Activated CD8-positive, alpha-beta memory T cell treated with anti-CD3 and anti-CD28 coated beads, Interleukin-2, amount 10 ng/mL, durations not matched to agents 7 days and 5 days (primary cell): ENCODE data around the gene TSPOAP1. TPM values are rescaled to one million over a fixed set of nuclear protein-coding genes. Genes with fewer than 3 reads are reported as not detected.

Source experiments
- ATAC-seq: fragments of 150-1000 bp; cut with Tn5 transposase; one replicate; pipeline ENCODE4 v1.10.0; 2021; ENCODE audit warnings: moderate library complexity
- CTCF ChIA-PET: fragments of 350-600 bp; sonication (Branson Sonifier 250); formaldehyde crosslinking; loops from one replicate; lab custom pipeline; 2021; ENCODE audit warnings: antibody characterized with exemption; lab: Charles Lee
- DNase-seq: peaks from one replicate; pipeline ENCODE4 v3.0.0-alpha.2; 2020
- H3K27ac Mint-ChIP-seq: one replicate; pipeline ENCODE4 v1.8.0; 2021; ENCODE audit warnings: mild to moderate bottlenecking, mixed read lengths
- H3K27me3 Mint-ChIP-seq: one replicate; pipeline ENCODE4 v1.8.0; 2021; ENCODE audit warnings: mixed read lengths
- H3K36me3 Mint-ChIP-seq: one replicate; pipeline ENCODE4 v1.8.0; 2021; ENCODE audit warnings: mild to moderate bottlenecking, mixed read lengths
- H3K4me1 Mint-ChIP-seq: one replicate; pipeline ENCODE4 v1.8.0; 2021; ENCODE audit warnings: mixed read lengths
- H3K4me3 Mint-ChIP-seq: one replicate; pipeline ENCODE4 v1.8.0; 2021; ENCODE audit warnings: mild to moderate bottlenecking, moderate library complexity, mixed read lengths
- H3K9me3 Mint-ChIP-seq: one replicate; pipeline ENCODE4 v1.8.0; 2022; ENCODE audit warnings: low read depth, mixed read lengths
- total RNA-seq, 2 experiments: library from RNA; stranded (reverse); gene quantifications; one replicate each; pipeline ENCODE4 v1.2.3, GENCODE V29; 2021

Gene TSPOAP1
- total RNA-seq, 2 experiments from 2014 or later, result 25.6 to 66.3 TPM

DNA sequence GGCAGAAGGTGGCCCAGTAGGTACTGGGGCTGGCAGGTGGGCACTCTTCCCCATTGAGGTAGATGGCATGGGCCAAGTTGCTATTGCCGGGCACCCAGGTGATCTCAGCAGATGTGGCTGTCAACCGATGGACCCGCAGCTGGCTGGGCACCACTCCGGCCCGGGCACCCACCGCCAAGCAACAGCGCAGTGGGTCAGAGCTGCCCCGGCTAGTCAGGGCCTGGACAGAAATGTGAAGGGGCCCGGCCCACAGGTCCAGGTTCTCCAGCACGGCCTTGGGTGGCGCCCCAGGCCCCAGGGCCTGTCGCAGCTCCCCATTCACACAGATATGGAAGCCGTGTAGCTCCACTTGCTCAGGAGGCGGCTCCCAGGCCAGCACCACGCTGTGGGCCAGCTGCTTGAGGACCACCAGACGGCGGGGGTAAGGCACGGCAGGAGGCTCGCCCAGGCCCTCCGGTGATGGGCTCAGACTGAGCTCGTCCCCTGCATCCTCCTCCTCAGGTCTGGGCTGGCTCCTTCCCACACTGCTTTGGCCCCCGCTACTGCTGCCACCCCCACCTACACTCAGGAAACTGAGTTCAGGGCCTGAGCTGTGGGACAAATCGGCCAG lies 16.5 kb downstream of the TSPOAP1 start:
- DNase-seq, result peak; percentile 36
- H3K4me1 Mint-ChIP-seq, result no peaks in the 10 kb centered on the region
- H3K27me3 Mint-ChIP-seq, result no peaks in the 10 kb centered on the region
- no peaks in the 10 kb centered on the region for H3K9me3 Mint-ChIP-seq
- H3K4me3 Mint-ChIP-seq, result no peak overlapping the region
- no peak for ATAC-seq
- H3K27ac Mint-ChIP-seq, result no peak overlapping the region
- H3K36me3 Mint-ChIP-seq, result peaks cover 2% of the 10 kb centered on the region
- CTCF ChIA-PET, result interaction anchor here (1.1 to 8.1 kb wide), 2 partner anchors 30 to 127 kb away, joined by 4 to 136 read pairs; no protein-coding TSS in a partner anchor

DNA sequence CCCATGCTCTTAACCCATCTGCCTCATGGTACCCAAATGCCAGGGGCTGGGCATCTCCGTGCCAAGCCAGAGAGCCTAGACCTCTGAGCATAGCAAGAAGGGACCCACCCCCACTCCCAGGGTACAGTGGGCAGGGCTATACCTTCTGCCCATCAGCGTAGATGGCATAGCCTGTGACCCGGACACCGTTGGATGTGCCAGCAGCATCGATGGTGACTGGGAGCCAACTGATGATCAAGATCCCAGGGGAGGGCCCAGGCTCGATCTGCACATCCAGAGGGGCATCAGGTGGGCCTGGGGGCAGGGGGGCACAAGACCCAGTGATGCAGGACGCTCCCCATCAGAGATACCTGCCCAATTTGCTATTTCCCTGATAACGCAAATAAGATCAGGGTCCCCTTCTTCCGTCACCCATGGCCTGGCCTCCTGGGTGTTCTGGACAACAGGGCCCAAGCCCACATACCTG lies 17.1 kb downstream of the TSPOAP1 start:
- Mint-ChIP-seq H3K36me3 (peaks cover 2% of the 10 kb centered on the region), H3K4me1 (no peaks in the 10 kb centered on the region), H3K9me3 (no peaks in the 10 kb centered on the region), H3K27ac (no peak overlapping the region), H3K27me3 (no peaks in the 10 kb centered on the region), H3K4me3 (no peak overlapping the region)
- DNase-seq (peak; percentile 34), ATAC-seq (no peak)
- CTCF ChIA-PET, result interaction anchor here (8.1 kb wide), 1 partner anchor 31 kb away, joined by 136 read pairs; no protein-coding TSS in a partner anchor

DNA sequence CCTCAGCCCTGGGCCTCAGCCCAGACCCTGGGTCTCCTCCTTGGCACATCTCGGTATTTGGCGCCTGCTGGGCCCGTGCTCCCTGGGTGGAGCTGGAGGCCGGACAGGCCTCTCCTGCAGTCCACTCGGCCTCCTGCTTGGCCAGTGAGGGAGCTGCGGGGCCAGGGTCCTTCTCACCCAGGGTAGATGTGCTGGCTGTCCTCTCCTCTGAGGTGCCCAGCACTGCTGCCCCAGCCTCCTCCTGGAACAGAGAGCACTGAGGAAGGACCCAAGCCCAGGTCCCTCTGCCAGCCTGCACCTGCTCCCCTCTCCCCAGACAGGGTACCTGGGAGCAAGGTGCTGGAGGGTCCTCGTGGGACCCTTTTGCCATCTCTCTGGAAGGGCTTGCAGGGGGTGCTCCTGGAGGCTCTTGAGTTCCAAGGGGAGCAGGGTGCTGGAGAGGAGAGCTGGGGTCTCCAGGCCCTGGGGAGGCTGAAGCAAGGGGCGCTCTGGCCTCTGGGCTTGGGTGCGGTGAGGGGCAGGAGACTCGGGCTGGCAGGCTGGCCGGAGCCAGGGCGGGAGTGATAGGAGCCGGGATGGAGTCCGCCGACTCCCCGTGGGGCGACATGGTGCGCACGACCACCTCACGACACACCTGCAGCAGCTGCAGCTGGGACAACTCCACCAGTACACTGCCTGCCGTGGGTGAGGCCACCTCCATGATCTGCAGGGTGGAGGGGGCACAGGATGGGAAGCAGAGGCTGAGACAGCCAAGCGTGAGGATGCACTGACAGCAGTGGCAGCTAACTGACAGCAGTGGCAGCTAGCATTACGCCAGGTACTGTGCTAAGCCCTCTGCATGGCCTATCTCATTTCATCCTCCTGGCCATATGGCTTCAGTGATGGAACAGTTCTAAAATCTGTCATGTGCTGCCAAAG lies 17.8 kb downstream of the TSPOAP1 start:
- Mint-ChIP-seq H3K4me1 (no peaks in the 10 kb centered on the region), H3K27me3 (no peaks in the 10 kb centered on the region), H3K36me3 (peaks cover 2% of the 10 kb centered on the region), H3K9me3 (no peaks in the 10 kb centered on the region), H3K4me3 (no peak overlapping the region), H3K27ac (no peak overlapping the region)
- ATAC-seq (no peak), DNase-seq (peak; percentile 37)
- CTCF ChIA-PET, result no interaction called here

DNA sequence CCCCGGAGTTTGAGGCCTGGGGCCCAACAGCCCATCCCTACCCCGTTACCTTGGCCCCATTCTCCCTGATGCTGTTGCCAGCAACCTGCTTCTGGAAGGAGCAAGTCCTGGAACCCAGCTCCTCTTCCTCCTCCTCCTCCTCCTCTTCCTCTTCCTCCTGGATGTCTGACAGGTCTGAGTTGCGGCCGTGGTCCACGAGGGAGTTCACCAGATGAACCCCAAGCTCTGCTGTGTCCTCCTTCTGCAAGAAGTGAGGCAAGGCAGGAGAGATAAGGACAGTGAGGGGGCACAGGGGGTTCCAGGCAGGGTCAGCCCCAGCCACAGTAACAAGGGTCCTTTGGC lies 18.7 kb downstream of the TSPOAP1 start:
- Mint-ChIP-seq H3K36me3 (peaks cover 2% of the 10 kb centered on the region), H3K4me3 (no peak overlapping the region), H3K27me3 (no peaks in the 10 kb centered on the region), H3K9me3 (no peaks in the 10 kb centered on the region), H3K27ac (no peak overlapping the region), H3K4me1 (no peaks in the 10 kb centered on the region)
- CTCF ChIA-PET, result interaction anchor here (2.1 kb wide), 1 partner anchor 108 kb away, joined by 5 read pairs; the partner anchor contains the start of gene RNF43
- no peak for ATAC-seq
- DNase-seq, result peak; percentile 23

DNA sequence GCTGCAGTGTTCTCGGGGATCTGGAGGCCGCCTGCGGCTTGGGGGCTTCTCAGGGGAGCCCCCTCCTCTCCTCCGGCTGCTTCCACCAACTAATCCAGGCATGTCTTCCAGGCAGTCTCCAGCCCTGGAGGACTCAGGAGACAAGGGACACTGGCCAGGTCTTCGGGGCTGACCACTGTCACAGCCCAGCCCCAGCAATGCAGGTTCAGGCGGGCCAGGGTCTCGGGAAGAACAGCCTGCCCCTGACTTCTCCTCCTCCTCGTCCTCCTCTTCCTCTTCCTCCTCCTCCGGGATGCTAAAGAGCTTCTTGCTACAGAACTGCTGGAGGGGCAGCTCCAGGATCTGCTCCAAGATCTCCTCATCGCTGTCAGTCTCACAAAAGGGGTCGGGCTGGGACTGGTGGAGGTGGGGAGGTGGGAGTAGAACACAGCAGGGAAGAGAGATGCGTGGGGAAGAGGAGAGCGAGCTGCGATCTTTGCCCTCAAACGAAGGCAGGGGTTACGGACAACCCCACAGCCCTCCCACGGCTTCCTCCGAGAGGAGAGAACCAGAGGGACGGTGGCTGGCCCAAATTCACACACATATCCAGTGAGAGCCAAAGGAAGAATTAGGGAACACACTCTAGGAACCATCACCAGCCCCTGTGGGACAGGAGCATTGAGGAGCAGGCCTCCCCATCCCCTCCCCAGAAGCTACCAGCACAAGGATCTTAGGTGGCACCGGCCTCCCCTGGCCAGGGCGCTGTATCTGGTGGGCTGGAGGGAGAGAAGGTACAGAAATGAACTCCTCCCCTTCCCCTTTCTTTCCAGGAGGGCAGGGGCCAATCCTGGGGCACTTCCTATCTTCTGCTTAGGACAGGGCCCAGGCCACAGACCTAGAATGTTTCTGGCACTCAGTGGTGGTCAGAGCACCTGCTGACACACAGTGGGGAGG lies 19.3 kb downstream of the TSPOAP1 start:
- Mint-ChIP-seq H3K36me3 (peaks cover 2% of the 10 kb centered on the region), H3K4me1 (no peaks in the 10 kb centered on the region), H3K9me3 (no peaks in the 10 kb centered on the region), H3K27me3 (no peaks in the 10 kb centered on the region), H3K27ac (no peak overlapping the region), H3K4me3 (no peak overlapping the region)
- no peak for ATAC-seq
- peak; percentile 35 for DNase-seq
- CTCF ChIA-PET, result interaction anchor here (1.3 to 2.1 kb wide), 3 partner anchors 8 to 108 kb away, joined by 3 to 6 read pairs (median 5); partner anchors contain the start of gene RNF43

DNA sequence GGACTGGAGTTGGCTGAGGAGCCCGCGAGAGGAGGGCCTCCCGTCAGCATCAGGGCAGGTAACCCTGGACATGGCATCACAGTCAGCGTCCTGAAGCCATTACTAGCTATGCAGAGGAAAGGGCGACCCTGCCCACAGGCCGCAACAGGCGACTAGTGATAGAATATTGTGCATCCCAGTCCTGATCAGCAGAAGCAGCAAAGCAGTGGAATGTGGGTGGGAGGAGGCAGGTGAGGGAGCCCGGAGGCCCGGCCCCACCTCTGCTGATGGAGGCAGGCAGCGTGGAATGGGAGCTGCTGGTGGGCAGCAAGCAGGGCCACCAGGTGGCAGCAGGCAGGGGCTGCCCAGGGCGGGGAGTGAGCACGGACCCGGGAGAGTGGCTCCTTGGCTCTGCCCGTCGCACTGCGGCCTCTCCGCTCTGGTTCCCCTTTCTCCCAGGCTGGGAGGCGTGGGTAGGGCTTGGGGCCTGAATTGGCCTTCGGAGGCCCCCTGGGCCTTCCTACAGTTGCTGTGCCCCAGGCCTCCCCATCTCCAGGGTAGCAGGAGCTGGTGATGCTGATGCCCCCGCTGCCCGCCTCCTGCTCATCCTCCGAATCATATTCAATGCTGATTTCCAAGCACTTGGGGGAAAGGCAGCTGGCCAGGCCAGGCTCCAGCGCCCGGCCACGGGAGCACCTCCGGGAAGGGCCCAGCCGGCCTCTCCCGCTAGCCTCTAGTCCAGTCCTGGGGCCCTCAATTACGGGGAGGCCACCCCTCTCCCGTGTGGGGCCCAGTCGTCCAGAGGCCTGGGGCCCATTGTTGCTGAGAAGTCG lies 20.2 kb downstream of the TSPOAP1 start:
- CTCF ChIA-PET, result interaction anchor here (0.8 to 2.1 kb wide), 4 partner anchors 9 to 139 kb away, joined by 3 to 6 read pairs (median 4); partner anchors contain the start of gene RNF43
- no peaks in the 10 kb centered on the region for H3K9me3 Mint-ChIP-seq
- no peaks in the 10 kb centered on the region for H3K27me3 Mint-ChIP-seq
- DNase-seq (peak; percentile 30), ATAC-seq (no peak)
- H3K4me3 Mint-ChIP-seq, result no peak overlapping the region
- H3K36me3 Mint-ChIP-seq, result no peaks in the 10 kb centered on the region
- H3K27ac Mint-ChIP-seq, result no peak overlapping the region
- no peaks in the 10 kb centered on the region for H3K4me1 Mint-ChIP-seq

DNA sequence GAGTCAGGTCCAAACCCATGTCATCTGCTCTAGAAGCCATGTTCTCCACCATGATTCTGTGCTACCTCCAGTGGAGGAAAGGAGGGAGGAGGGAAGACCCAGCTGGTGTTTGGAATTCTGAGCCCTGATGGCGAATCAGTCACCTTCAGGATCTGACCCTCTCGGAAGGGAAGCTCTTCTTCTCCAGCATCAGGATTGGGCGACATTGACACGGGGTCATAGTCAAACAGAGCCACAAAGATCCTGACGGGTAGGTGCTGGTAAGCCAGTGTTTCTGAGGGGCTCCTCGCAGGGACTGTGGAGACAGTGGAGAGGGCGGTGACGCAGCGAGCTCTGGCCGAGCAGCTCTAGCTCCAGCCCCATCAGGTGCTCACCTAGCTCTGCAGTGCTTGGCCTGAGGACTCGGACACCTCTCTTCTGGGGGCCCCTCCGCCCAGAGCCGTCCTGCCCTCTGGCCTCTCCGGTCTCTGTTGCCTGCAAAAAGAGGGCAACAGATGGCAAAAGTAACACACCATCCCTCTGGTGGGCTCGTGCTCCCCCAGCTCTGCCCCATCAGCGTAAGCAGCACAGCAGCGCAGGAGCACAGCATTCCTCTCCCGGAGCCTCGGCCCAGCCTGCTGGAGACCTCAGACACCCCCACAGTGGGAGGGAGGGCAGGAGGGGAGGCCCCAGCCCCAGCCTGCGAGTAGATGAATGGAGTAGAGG lies 21.0 kb downstream of the TSPOAP1 start:
- no peaks in the 10 kb centered on the region for H3K27me3 Mint-ChIP-seq
- DNase-seq (peak; percentile 37), ATAC-seq (no peak)
- no peaks in the 10 kb centered on the region for H3K36me3 Mint-ChIP-seq
- CTCF ChIA-PET, result interaction anchor here (0.7 to 6.4 kb wide), 5 partner anchors 8 to 140 kb away, joined by 3 to 50 read pairs (median 5); partner anchors contain the start of gene RNF43
- H3K9me3 Mint-ChIP-seq, result no peaks in the 10 kb centered on the region
- H3K4me1 Mint-ChIP-seq, result no peaks in the 10 kb centered on the region
- H3K4me3 Mint-ChIP-seq, result no peak overlapping the region
- no peak overlapping the region for H3K27ac Mint-ChIP-seq

DNA sequence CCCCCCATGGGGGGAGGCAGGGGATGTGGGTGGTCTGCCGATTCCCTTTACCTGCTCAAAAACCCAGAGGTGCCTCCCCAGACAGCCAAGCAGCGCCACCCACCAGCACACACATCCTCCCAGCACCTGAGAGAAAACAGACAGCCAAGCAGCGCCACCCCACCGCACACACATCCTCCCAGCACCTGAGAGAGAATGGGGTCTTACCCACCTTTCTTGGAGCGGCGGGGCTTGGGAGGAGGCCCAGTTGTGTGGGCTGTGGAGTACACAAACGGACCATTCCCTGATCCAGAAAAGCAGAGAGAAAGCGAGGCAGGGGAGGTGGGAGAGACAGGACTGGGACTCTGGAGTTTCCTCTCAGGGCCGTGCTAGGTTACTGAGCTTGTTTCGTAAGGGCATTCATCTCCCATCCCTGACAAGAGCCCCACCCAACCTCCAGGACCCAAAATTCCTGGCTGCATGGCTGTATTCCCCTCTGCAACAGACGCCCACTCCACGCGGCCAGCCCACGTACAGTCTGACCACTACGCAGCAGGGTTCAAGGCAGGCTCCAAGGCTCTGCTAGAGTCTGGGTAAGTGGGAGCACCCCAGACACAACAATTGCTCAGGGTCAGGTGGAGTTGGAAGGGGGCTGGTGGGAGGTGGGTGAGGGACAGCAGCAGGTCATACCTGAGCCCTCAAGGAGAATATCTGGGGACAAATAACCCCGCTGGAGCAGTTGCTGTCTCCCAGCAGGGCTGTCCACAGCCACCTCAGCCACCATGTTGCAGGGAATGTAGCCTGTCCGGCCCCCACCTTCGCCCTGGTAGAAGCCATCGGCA lies 22.3 kb downstream of the TSPOAP1 start:
- CTCF ChIA-PET, result interaction anchor here (6.4 kb wide), 1 partner anchor 9 kb away, joined by 50 read pairs; no protein-coding TSS in a partner anchor
- DNase-seq, result peak; percentile 35

DNA sequence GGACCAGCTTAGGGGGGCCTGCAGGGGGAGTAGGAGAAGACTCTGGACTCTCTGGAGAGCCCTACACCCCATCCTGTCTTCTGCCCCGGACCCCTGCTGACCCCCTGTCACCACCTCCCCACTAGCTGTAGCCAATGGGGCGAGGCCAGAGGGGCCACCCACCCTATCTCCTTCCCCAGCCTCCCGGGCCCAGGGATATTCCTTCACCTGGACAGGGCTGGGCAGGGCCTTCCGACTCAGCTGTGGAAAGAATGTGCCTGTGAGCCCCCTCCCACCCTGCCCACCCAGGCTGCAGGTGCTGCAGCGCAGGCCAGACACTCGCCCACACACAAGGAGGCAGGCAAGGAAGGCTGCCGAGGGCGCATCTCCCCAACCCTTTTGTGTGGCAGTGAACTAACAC lies 23.0 kb downstream of the TSPOAP1 start:
- no peaks in the 10 kb centered on the region for H3K9me3 Mint-ChIP-seq
- H3K27ac Mint-ChIP-seq, result no peak overlapping the region
- ATAC-seq, result no peak
- H3K27me3 Mint-ChIP-seq, result no peaks in the 10 kb centered on the region
- H3K4me3 Mint-ChIP-seq, result no peak overlapping the region
- DNase-seq, result peak; percentile 22
- H3K36me3 Mint-ChIP-seq, result no peaks in the 10 kb centered on the region
- peaks cover 2% of the 10 kb centered on the region for H3K4me1 Mint-ChIP-seq
- CTCF ChIA-PET, result interaction anchor here (2.2 to 6.4 kb wide), 3 partner anchors 10 to 115 kb away, joined by 8 to 50 read pairs (median 14); no protein-coding TSS in a partner anchor

More for the DNA sequence above, 22.3 kb downstream of the TSPOAP1 start:
- Mint-ChIP-seq H3K4me1 (no peaks in the 10 kb centered on the region), H3K27ac (no peak overlapping the region), H3K4me3 (no peak overlapping the region), H3K36me3 (no peaks in the 10 kb centered on the region), H3K27me3 (no peaks in the 10 kb centered on the region), H3K9me3 (no peaks in the 10 kb centered on the region)
- no peak for ATAC-seq

DNA sequence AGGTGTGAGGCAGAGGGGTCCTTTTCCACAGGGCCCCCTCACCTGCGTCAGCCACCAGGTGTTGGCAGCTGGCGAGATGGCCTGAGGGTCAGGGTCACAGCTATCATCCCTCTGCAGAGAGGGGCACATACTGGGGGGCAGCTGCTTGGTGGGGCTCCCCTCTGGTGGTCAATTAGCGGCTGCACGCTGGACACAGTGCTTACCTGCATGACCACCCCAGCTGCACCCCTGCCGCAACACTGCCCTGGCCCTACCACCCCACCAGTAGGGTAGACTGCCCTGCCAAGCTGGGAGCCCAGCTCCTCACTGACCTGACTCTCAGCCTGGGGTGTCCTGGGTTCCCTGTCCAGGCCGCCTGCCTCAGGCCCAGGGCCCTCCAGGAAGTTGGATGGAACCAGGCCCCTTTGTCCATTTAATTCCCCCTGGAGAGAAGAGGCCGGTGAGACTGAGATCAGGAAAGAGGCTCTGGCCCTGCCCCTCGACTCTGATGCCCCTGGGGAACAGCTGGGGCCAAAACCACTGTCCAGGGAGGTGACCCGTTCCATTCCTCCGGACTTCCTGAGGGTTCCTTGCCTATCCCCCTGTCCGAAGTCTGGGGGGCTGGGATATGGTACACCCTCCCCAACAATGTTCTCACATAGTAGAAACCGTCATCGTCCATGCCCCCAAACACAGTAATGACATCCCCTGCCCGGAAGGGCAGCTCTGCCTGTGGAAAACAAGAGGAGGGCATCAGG lies 23.7 kb downstream of the TSPOAP1 start:
- Mint-ChIP-seq H3K27ac (no peak overlapping the region), H3K27me3 (peaks cover under 1% of the 10 kb centered on the region), H3K9me3 (no peaks in the 10 kb centered on the region), H3K36me3 (no peaks in the 10 kb centered on the region), H3K4me3 (no peak overlapping the region), H3K4me1 (peaks cover 2% of the 10 kb centered on the region)
- no peak for ATAC-seq
- peak; percentile 38 for DNase-seq
- CTCF ChIA-PET, result interaction anchor here (0.9 to 6.4 kb wide), 12 partner anchors 11 to 223 kb away, joined by 3 to 50 read pairs (median 8); partner anchors contain the start of genes RNF43 and SUPT4H1
